ENCODE measurements around the gene AWAT2. TPM values are rescaled to one million over a fixed set of nuclear protein-coding genes. Genes with fewer than 3 reads are reported as not detected.

The AWAT2 gene
- total and polyA plus RNA-seq, 2 experiments from 2014 or later = not detected

GRCh38 chrX:70046978-70047377 is 2.8 kb downstream of the AWAT2 start:
- TF ChIP-seq EZH2phosphoT487 (IDR thresholded peaks at IDR 0.05; ENCODE audit: insufficient read depth, low read depth) = no peak
- TF ChIP-seq EZH2 (IDR thresholded peaks at IDR 0.05; ENCODE audit: insufficient read depth, poor library complexity, severe bottlenecking) = no peak
- H2AFZ ChIP-seq = peak overlapping the region; percentile 48; the same call in 1 of the 2 replicates

GRCh38 chrX:70044541-70045245 is 5.0 kb downstream of the AWAT2 start:
- H3K27ac ChIP-seq = no peak overlapping the region
- no peak for TF ChIP-seq EZH2phosphoT487 (IDR thresholded peaks at IDR 0.05; ENCODE audit: insufficient read depth, low read depth)
- TF ChIP-seq EZH2 (IDR thresholded peaks at IDR 0.05; ENCODE audit: insufficient read depth, poor library complexity, severe bottlenecking) = no peak

More at GRCh38 chrX:70046978-70047377, 2.8 kb downstream of the AWAT2 start:
- H3K27ac ChIP-seq = no peak overlapping the region
- no peak overlapping the region for H3K4me2 ChIP-seq (ENCODE audit: unreplicated experiment)
- DNase-seq = peak; percentile 36
- H3K79me2 ChIP-seq (ENCODE audit: insufficient read depth) = no peaks in the 10 kb centered on the region
- H3K9ac ChIP-seq = no peak overlapping the region
- no peaks in the 10 kb centered on the region for H3F3A ChIP-seq (ENCODE audit: insufficient read depth)
- in situ Hi-C loops (cut with MboI) = no loop called here
- H4K20me1 ChIP-seq (ENCODE audit: insufficient read depth) = no peaks in the 10 kb centered on the region
- no peaks in the 10 kb centered on the region for H3K27me3 ChIP-seq (replicated peaks; ENCODE audit: insufficient read depth)
- H3K9me3 ChIP-seq (ENCODE audit: low read depth) = no peaks in the 10 kb centered on the region
- no peak overlapping the region for H3K4me3 ChIP-seq
- no peaks in the 10 kb centered on the region for H3K36me3 ChIP-seq (ENCODE audit: low read depth)
- no peaks in the 10 kb centered on the region for H3K9me2 ChIP-seq (ENCODE audit: insufficient read depth)
- H3K4me1 ChIP-seq (ENCODE audit: insufficient read depth) = peaks cover 14% of the 10 kb centered on the region

GRCh38 chrX:70043685-70044084 is 6.1 kb downstream of the AWAT2 start:
- WGBS, 2 experiments (ENCODE audit: low coverage in 1 of 2, low lambda C conversion rate in 2 of 2, missing lambda C conversion rate in 2 of 2) = 91 to 98% methylated on average over 5 to 7 of the region's 9 CpGs
- H3K9me2 ChIP-seq (ENCODE audit: insufficient read depth) = no peaks in the 10 kb centered on the region
- no peak overlapping the region for H2AFZ ChIP-seq
- H3K4me1 ChIP-seq (ENCODE audit: insufficient read depth) = peaks cover 14% of the 10 kb centered on the region
- no peaks in the 10 kb centered on the region for H3K27me3 ChIP-seq (replicated peaks; ENCODE audit: insufficient read depth)
- H4K20me1 ChIP-seq (ENCODE audit: insufficient read depth) = no peaks in the 10 kb centered on the region
- no peaks in the 10 kb centered on the region for H3K36me3 ChIP-seq (ENCODE audit: low read depth)
- TF ChIP-seq EZH2phosphoT487 (IDR thresholded peaks at IDR 0.05; ENCODE audit: insufficient read depth, low read depth) (no peak), EZH2 (IDR thresholded peaks at IDR 0.05; ENCODE audit: insufficient read depth, poor library complexity, severe bottlenecking) (no peak)
- no peak overlapping the region for H3K27ac ChIP-seq
- H3K4me3 ChIP-seq = no peak overlapping the region
- no peak for DNase-seq
- no peaks in the 10 kb centered on the region for H3F3A ChIP-seq (ENCODE audit: insufficient read depth)
- no peak overlapping the region for H3K9ac ChIP-seq
- H3K4me2 ChIP-seq (ENCODE audit: unreplicated experiment) = no peak overlapping the region
- in situ Hi-C loops (cut with MboI) = no loop called here
- no peaks in the 10 kb centered on the region for H3K79me2 ChIP-seq (ENCODE audit: insufficient read depth)
- H3K9me3 ChIP-seq (ENCODE audit: low read depth) = no peaks in the 10 kb centered on the region

More at GRCh38 chrX:70044541-70045245, 5.0 kb downstream of the AWAT2 start:
- peak; percentile 45 for DNase-seq
- no peaks in the 10 kb centered on the region for H3K36me3 ChIP-seq (ENCODE audit: low read depth)
- 97 to 100% methylated on average over 2 to 4 of the region's 4 CpGs for WGBS, 2 experiments (ENCODE audit: low coverage in 1 of 2, low lambda C conversion rate in 2 of 2, missing lambda C conversion rate in 2 of 2)
- H3K79me2 ChIP-seq (ENCODE audit: insufficient read depth) = no peaks in the 10 kb centered on the region
- no peaks in the 10 kb centered on the region for H3K27me3 ChIP-seq (replicated peaks; ENCODE audit: insufficient read depth)
- no peaks in the 10 kb centered on the region for H3K9me3 ChIP-seq (ENCODE audit: low read depth)
- H3F3A ChIP-seq (ENCODE audit: insufficient read depth) = no peaks in the 10 kb centered on the region
- no peaks in the 10 kb centered on the region for H4K20me1 ChIP-seq (ENCODE audit: insufficient read depth)
- no peak overlapping the region for H2AFZ ChIP-seq
- H3K4me1 ChIP-seq (ENCODE audit: insufficient read depth) = peaks cover 14% of the 10 kb centered on the region
- H3K9me2 ChIP-seq (ENCODE audit: insufficient read depth) = no peaks in the 10 kb centered on the region
- in situ Hi-C loops (cut with MboI) = no loop called here
- no peak overlapping the region for H3K4me2 ChIP-seq (ENCODE audit: unreplicated experiment)
- no peak overlapping the region for H3K9ac ChIP-seq
- H3K4me3 ChIP-seq = no peak overlapping the region

GRCh38 chrX:70042399-70043371 is 7.1 kb downstream of the AWAT2 start:
- H3K27ac ChIP-seq = no peak overlapping the region
- in situ Hi-C loops (cut with MboI) = no loop called here
- TF ChIP-seq EZH2phosphoT487 (IDR thresholded peaks at IDR 0.05; ENCODE audit: insufficient read depth, low read depth) (no peak), EZH2 (IDR thresholded peaks at IDR 0.05; ENCODE audit: insufficient read depth, poor library complexity, severe bottlenecking) (no peak)
- no peak overlapping the region for H3K4me3 ChIP-seq
- no peaks in the 10 kb centered on the region for H3K27me3 ChIP-seq (replicated peaks; ENCODE audit: insufficient read depth)
- no peaks in the 10 kb centered on the region for H3K79me2 ChIP-seq (ENCODE audit: insufficient read depth)
- H3F3A ChIP-seq (ENCODE audit: insufficient read depth) = no peaks in the 10 kb centered on the region
- no peaks in the 10 kb centered on the region for H4K20me1 ChIP-seq (ENCODE audit: insufficient read depth)
- H3K4me1 ChIP-seq (ENCODE audit: insufficient read depth) = peaks cover 14% of the 10 kb centered on the region
- H3K9me2 ChIP-seq (ENCODE audit: insufficient read depth) = no peaks in the 10 kb centered on the region
- no peaks in the 10 kb centered on the region for H3K9me3 ChIP-seq (ENCODE audit: low read depth)
- no peak overlapping the region for H3K9ac ChIP-seq
- no peak overlapping the region for H2AFZ ChIP-seq
- no peaks in the 10 kb centered on the region for H3K36me3 ChIP-seq (ENCODE audit: low read depth)
- DNase-seq = peak; percentile 49
- H3K4me2 ChIP-seq (ENCODE audit: unreplicated experiment) = no peak overlapping the region
- WGBS, 2 experiments (ENCODE audit: low coverage in 1 of 2, low lambda C conversion rate in 2 of 2, missing lambda C conversion rate in 2 of 2) = 79 to 86% methylated on average over 8 to 10 of the region's 11 CpGs
